ENCODE measurements around the gene LRP1.

GRCh38 chr12:57178213-57178612 lies 49.9 kb downstream of the LRP1 start:
- no peak for TF ChIP-seq CTCF (conservative IDR thresholded peaks at IDR 0.05; ENCODE audit: low read length)
- TF ChIP-seq EZH2phosphoT487 (IDR thresholded peaks at IDR 0.05; ENCODE audit: borderline replicate concordance, low read depth, low read length): no peak
